ENCODE data around the gene IZUMO1. TPM values are rescaled to one million over a fixed set of nuclear protein-coding genes. Genes with fewer than 3 reads are reported as not detected.
A peak's percentile ranks its signal among the peaks of the same experiment; 100 is the strongest.

IZUMO1 gene
- total and polyA plus RNA-seq, 2 of the 13 experiments (the other 11 are each of a cell fraction or from before 2014, with no cell fraction given), result 0.07 to 0.22 TPM

GRCh38 chr19:48720613-48721296, 26.0 kb downstream of the IZUMO1 start (continued):
- 0 out of 2 replicates have a peak, but pooled peaks have one; percentile 82 for TF ChIP-seq ZFP62 (CRISPR knock-in tag; IDR thresholded peaks at IDR 0.05)
- no peak for TF ChIP-seq DDIT3 (CRISPR knock-in tag; IDR thresholded peaks at IDR 0.05)
- no peak for TF ChIP-seq NR3C1 (CRISPR knock-in tag; IDR thresholded peaks at IDR 0.05)
- TF ChIP-seq SP140L (CRISPR knock-in tag; IDR thresholded peaks at IDR 0.05; ENCODE audit: borderline replicate concordance), result no peak
- no peak for TF ChIP-seq ELF4 (CRISPR knock-in tag; IDR thresholded peaks at IDR 0.05; ENCODE audit: borderline replicate concordance)
- TF ChIP-seq MTA3 (CRISPR knock-in tag; IDR thresholded peaks at IDR 0.05), result no peak
- TF ChIP-seq ZNF343 (CRISPR knock-in tag; IDR thresholded peaks at IDR 0.05), result no peak
- peak; percentile 50; the same call in 1 of the 2 replicates for TF ChIP-seq ARID4A (CRISPR knock-in tag; IDR thresholded peaks at IDR 0.05; ENCODE audit: borderline replicate concordance)
- no peak for TF ChIP-seq ZNF160 (CRISPR knock-in tag; IDR thresholded peaks at IDR 0.05)
- TF ChIP-seq ZSCAN25 (CRISPR knock-in tag; IDR thresholded peaks at IDR 0.05), result no peak
- TF ChIP-seq THYN1 (CRISPR knock-in tag; IDR thresholded peaks at IDR 0.05; ENCODE audit: borderline replicate concordance, low read depth), result no peak
- TF ChIP-seq MZF1 (CRISPR knock-in tag; IDR thresholded peaks at IDR 0.05; ENCODE audit: borderline replicate concordance), result no peak
- no peak for TF ChIP-seq TMF1 (CRISPR knock-in tag; IDR thresholded peaks at IDR 0.05; ENCODE audit: low read depth)
- no peak for TF ChIP-seq PREB (CRISPR knock-in tag; IDR thresholded peaks at IDR 0.05)
- no peak for TF ChIP-seq MED1 (CRISPR knock-in tag; IDR thresholded peaks at IDR 0.05)
- TF ChIP-seq NFE2L1 (CRISPR knock-in tag; IDR thresholded peaks at IDR 0.05; ENCODE audit: borderline replicate concordance), result no peak
- TF ChIP-seq HINFP (CRISPR knock-in tag; IDR thresholded peaks at IDR 0.05; ENCODE audit: low read depth), result no peak
- TF ChIP-seq ZNF335 (CRISPR knock-in tag; IDR thresholded peaks at IDR 0.05), result 0 out of 2 replicates have a peak, but pooled peaks have one; percentile 54
- no peak for TF ChIP-seq TP53 (CRISPR knock-in tag; conservative IDR thresholded peaks at IDR 0.05)
- TF ChIP-seq DNMT3B (CRISPR knock-in tag; conservative IDR thresholded peaks at IDR 0.05), result no peak
- TF ChIP-seq ZNF616 (CRISPR knock-in tag; IDR thresholded peaks at IDR 0.05; ENCODE audit: low read depth), result no peak
- 0 out of 2 replicates have a peak, but pooled peaks have one; percentile 56 for TF ChIP-seq ARNT2 (CRISPR knock-in tag; IDR thresholded peaks at IDR 0.05; ENCODE audit: low read depth)
- peak; percentile 43; the same call in 1 of the 2 replicates for TF ChIP-seq ZNF788 (CRISPR knock-in tag; IDR thresholded peaks at IDR 0.05; ENCODE audit: borderline replicate concordance)
- TF ChIP-seq DNMT1 (CRISPR knock-in tag; IDR thresholded peaks at IDR 0.05), result no peak

All from HepG2 (cell line).